Endothelial cell (in vitro differentiated cells): ENCODE data around the gene APBB1IP. TPM values are rescaled to one million over a fixed set of nuclear protein-coding genes. Genes with fewer than 3 reads are reported as not detected.

Experiments used
- DNase-seq: peaks from one replicate; pipeline ENCODE4 v3.0.0; 2021; ENCODE audit warnings: low spot score
- H3K27ac Mint-ChIP-seq: one replicate; pipeline ENCODE4 v1.8.0; 2021; ENCODE audit warnings: mixed read lengths, inconsistent platforms; ENCODE audit not compliant: unreplicated experiment
- H3K27me3 Mint-ChIP-seq: one replicate; pipeline ENCODE4 v1.8.0; 2021; ENCODE audit warnings: mild to moderate bottlenecking, moderate library complexity, mixed read lengths, inconsistent platforms; ENCODE audit not compliant: unreplicated experiment
- H3K36me3 Mint-ChIP-seq: one replicate; pipeline ENCODE4 v1.8.0; 2021; ENCODE audit warnings: mild to moderate bottlenecking, low read depth, mixed read lengths, inconsistent platforms; ENCODE audit not compliant: unreplicated experiment
- H3K4me1 Mint-ChIP-seq: one replicate; pipeline ENCODE4 v1.8.0; 2021; ENCODE audit warnings: mild to moderate bottlenecking, mixed read lengths, inconsistent platforms; ENCODE audit not compliant: unreplicated experiment
- H3K4me3 Mint-ChIP-seq: one replicate; pipeline ENCODE4 v1.8.0; 2021; ENCODE audit warnings: mild to moderate bottlenecking, mixed read lengths, inconsistent platforms; ENCODE audit not compliant: unreplicated experiment
- H3K9me3 Mint-ChIP-seq: one replicate; pipeline ENCODE4 v1.8.0; 2021; ENCODE audit warnings: mixed read lengths, inconsistent platforms; ENCODE audit not compliant: unreplicated experiment
- total RNA-seq: library from RNA; stranded (reverse); fragmentation: NEBNext Ultra II Directional; extraction: Animal tissue kit (Norgen Biotek cat#: 25700); gene quantifications from one replicate; pipeline ENCODE4 v1.2.1, GENCODE V29; 2021; ENCODE audit not compliant: unreplicated experiment
- TF ChIP-seq, protein P1 (sequence below): fragments of 200-600 bp; sonication (generic); IDR thresholded peaks from one replicate; pipeline ENCODE4 v1.5.0; 2021; ENCODE audit warnings: antibody characterized with exemption; ENCODE audit not compliant: unreplicated experiment

APBB1IP gene
- total RNA-seq, 1 donor from 2014 or later: not detected

DNA sequence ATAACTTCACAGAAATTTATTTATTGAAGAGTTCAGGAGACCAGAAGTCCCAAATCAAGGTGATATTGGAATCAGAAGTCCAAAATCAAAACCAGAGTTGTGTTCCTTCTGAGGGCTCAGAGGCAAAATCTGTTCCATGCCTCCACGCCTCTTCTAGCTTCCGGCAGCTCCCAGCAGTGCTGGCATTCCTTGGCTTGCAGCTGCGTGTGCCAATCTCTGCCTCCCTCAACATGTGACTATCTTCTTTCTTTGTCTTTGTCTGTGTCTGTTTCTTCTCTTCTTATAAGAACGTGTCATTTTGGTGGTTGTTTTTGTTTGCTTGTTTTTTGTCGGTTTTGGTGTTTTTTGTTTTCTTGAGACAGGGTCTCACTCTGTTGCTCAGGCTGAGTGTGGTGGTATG, 116.1 kb downstream of the APBB1IP start:
- no peaks in the 10 kb centered on the region for H3K4me1 Mint-ChIP-seq
- no peaks in the 10 kb centered on the region for H3K9me3 Mint-ChIP-seq
- H3K27me3 Mint-ChIP-seq: peaks cover 2% of the 10 kb centered on the region
- DNase-seq: no peak
- no peak overlapping the region for H3K4me3 Mint-ChIP-seq
- no peak overlapping the region for H3K27ac Mint-ChIP-seq
- H3K36me3 Mint-ChIP-seq: no peaks in the 10 kb centered on the region
- TF ChIP-seq, protein P1, sequence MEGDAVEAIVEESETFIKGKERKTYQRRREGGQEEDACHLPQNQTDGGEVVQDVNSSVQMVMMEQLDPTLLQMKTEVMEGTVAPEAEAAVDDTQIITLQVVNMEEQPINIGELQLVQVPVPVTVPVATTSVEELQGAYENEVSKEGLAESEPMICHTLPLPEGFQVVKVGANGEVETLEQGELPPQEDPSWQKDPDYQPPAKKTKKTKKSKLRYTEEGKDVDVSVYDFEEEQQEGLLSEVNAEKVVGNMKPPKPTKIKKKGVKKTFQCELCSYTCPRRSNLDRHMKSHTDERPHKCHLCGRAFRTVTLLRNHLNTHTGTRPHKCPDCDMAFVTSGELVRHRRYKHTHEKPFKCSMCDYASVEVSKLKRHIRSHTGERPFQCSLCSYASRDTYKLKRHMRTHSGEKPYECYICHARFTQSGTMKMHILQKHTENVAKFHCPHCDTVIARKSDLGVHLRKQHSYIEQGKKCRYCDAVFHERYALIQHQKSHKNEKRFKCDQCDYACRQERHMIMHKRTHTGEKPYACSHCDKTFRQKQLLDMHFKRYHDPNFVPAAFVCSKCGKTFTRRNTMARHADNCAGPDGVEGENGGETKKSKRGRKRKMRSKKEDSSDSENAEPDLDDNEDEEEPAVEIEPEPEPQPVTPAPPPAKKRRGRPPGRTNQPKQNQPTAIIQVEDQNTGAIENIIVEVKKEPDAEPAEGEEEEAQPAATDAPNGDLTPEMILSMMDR: no peak

DNA sequence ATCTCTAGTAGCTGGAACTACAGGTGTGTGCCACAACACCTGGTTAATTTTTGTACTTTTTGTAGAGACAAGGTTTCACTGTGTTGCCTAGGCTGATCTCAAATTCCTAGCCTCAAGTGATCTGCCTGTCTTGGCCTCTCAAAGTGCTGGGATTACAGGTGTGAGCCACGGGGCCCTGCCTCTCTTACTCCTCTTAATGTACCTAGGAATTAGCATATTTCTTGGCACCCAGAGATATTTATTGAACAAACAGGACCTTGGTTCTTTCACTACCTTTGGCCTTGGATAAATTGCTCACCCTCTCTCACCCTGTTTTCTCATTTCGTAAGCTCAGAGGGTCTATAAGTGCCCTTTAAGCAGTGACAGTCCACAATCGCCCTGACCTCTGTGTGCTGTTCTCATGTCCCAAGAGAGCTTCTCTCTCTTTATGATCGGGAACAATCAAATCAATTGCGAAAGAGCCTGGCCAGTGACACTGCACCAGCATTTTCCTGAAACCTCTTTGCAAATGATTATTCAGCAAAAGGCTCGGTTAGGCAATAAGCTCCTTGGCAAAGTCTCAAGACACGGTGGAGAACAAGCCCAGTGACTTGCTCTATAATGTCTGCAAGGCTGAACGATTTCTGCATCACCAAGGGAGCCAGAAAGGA, 117.7 kb downstream of the APBB1IP start:
- no peaks in the 10 kb centered on the region for H3K4me1 Mint-ChIP-seq
- peaks cover 2% of the 10 kb centered on the region for H3K27me3 Mint-ChIP-seq
- TF ChIP-seq, protein P1: no peak
- H3K27ac Mint-ChIP-seq: no peak overlapping the region
- H3K4me3 Mint-ChIP-seq: no peak overlapping the region
- DNase-seq: no peak
- H3K9me3 Mint-ChIP-seq: no peaks in the 10 kb centered on the region
- H3K36me3 Mint-ChIP-seq: no peaks in the 10 kb centered on the region

- H3K4me1 Mint-ChIP-seq: no peaks in the 10 kb centered on the region
- no peaks in the 10 kb centered on the region for H3K9me3 Mint-ChIP-seq
- peaks cover 2% of the 10 kb centered on the region for H3K27me3 Mint-ChIP-seq
- DNase-seq: peak; percentile 28
- no peak overlapping the region for H3K4me3 Mint-ChIP-seq
- H3K36me3 Mint-ChIP-seq: no peaks in the 10 kb centered on the region
- TF ChIP-seq, protein P1: peak; percentile 48
- H3K27ac Mint-ChIP-seq: no peak overlapping the region
Measured at GRCh38 chr10:26556748-26557640, 118.9 kb downstream of the APBB1IP start.

DNA sequence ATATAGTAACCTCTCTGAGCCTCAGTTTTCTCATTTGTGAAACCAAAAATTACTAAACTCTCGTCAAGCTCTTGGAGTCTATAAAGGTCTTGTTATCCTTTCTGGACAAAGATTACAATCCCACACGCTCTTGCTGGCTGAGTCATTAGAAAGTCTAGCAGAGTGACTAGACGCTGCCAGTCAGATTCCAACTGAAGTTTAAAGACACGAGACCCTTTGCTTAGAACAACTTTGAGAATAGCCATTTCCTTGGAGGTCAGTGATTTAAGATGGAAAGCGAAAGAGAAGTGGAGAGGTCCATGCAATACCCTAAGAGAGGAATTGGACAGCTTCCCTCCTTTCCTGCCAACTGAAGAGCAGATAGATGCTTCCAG, 119.5 kb downstream of the APBB1IP start:
- no peak for DNase-seq
- no peaks in the 10 kb centered on the region for H3K4me1 Mint-ChIP-seq

More for the DNA sequence above, 119.5 kb downstream of the APBB1IP start:
- Mint-ChIP-seq H3K36me3 (no peaks in the 10 kb centered on the region), H3K9me3 (no peaks in the 10 kb centered on the region), H3K27me3 (peaks cover 2% of the 10 kb centered on the region), H3K27ac (no peak overlapping the region), H3K4me3 (no peak overlapping the region)
- TF ChIP-seq, protein P1: no peak
